IMR-90 (cell line): Measurements from ENCODE around the gene RFX2. TPM values are rescaled to one million over a fixed set of nuclear protein-coding genes. Genes with fewer than 3 reads are reported as not detected.
"Not testable (repeated sequence)": the region's sequence is repeated elsewhere in the genome, so short reads cannot be mapped to it uniquely, and the experiment has no call there.

Experiments used
- ATAC-seq: fragments of 200-7000 bp; cut with Tn5 transposase; 2 replicates; pipeline ENCODE4 v1.9.1; 2020; ENCODE audit warnings: low read depth, mild to moderate bottlenecking, moderate library complexity
- BruUV-seq: library from RNA; stranded (reverse); fragments of 400-500 nt; replicated peaks from 2 replicates; lab custom pipeline; 2021; lab: Mats Ljungman, UMichigan
- CTCF ChIA-PET: fragments of 300-600 bp; formaldehyde crosslinking; extraction: SDS; loops from one replicate; lab custom pipeline; 2021; ENCODE audit warnings: antibody characterized with exemption; lab: Yijun Ruan, JAX
- POLR2A ChIA-PET: fragments of 300-600 bp; sonication (Branson Sonifier 250); formaldehyde crosslinking; loops from one replicate; lab custom pipeline; 2022; ENCODE audit warnings: antibody characterized with exemption; ENCODE audit not compliant: unreplicated experiment; lab: Charles Lee
- DNase-seq: peaks from one replicate; pipeline ENCODE4 v3.0.0; 2013
- H2AFZ ChIP-seq: replicated peaks from 2 replicates; pipeline ENCODE3; 2013; ENCODE audit warnings: low read length, mild to moderate bottlenecking; ENCODE audit not compliant: poor library complexity
- H2AK5ac ChIP-seq: 2 replicates; pipeline ENCODE4 v1.6.1; 2013; ENCODE audit warnings: low read depth, low read length, inconsistent platforms
- H2AK9ac ChIP-seq: replicated peaks from 2 replicates; pipeline ENCODE3; 2013; ENCODE audit warnings: mild to moderate bottlenecking, low read depth, low read length, moderate library complexity; ENCODE audit not compliant: poor library complexity
- H2BK120ac ChIP-seq: 2 replicates; pipeline ENCODE4 v1.6.1; 2013; ENCODE audit warnings: low read depth, low read length, inconsistent platforms
- H2BK15ac ChIP-seq: 3 replicates; pipeline ENCODE4 v1.6.1; 2013; ENCODE audit warnings: low read depth, low read length, inconsistent platforms
- H2BK20ac ChIP-seq: 2 replicates; pipeline ENCODE4 v1.6.1; 2013; ENCODE audit warnings: low read depth, mild to moderate bottlenecking, inconsistent platforms, low read length, moderate library complexity
- H2BK5ac ChIP-seq: 2 replicates; pipeline ENCODE4 v1.6.1; 2013; ENCODE audit warnings: mild to moderate bottlenecking, low read depth, low read length, inconsistent platforms; ENCODE audit not compliant: poor library complexity, severe bottlenecking
- H3K14ac ChIP-seq: replicated peaks from 2 replicates; pipeline ENCODE4 v1.6.1; 2013; ENCODE audit warnings: low read depth, low read length, inconsistent platforms
- H3K18ac ChIP-seq: 2 replicates; pipeline ENCODE4 v1.6.1; 2013; ENCODE audit warnings: low read depth, low read length, control low read depth
- H3K23ac ChIP-seq: 2 replicates; pipeline ENCODE4 v1.6.1; 2013; ENCODE audit warnings: low read depth, low read length, inconsistent platforms
- H3K27ac ChIP-seq: 2 replicates; pipeline ENCODE4 v1.5.1; 2013; ENCODE audit warnings: mild to moderate bottlenecking, control low read depth, low read length; ENCODE audit not compliant: insufficient read depth
- H3K27me3 ChIP-seq: 2 replicates; pipeline ENCODE4 v1.6.1; 2013; ENCODE audit warnings: low read length; ENCODE audit not compliant: control insufficient read depth, insufficient read depth
- H3K36me3 ChIP-seq: 2 replicates; pipeline ENCODE4 v1.6.1; 2013; ENCODE audit warnings: low read length, mixed read lengths; ENCODE audit not compliant: control insufficient read depth, insufficient read depth
- H3K4ac ChIP-seq: 2 replicates; pipeline ENCODE4 v1.6.1; 2013; ENCODE audit warnings: low read depth, low read length, inconsistent platforms
- H3K4me1 ChIP-seq: 2 replicates; pipeline ENCODE4 v1.6.1; 2013; ENCODE audit warnings: low read length, mixed read lengths; ENCODE audit not compliant: control insufficient read depth, insufficient read depth
- H3K4me2 ChIP-seq: 2 replicates; pipeline ENCODE4 v1.6.1; 2013; ENCODE audit warnings: low read depth, mild to moderate bottlenecking, control low read depth, low read length, moderate library complexity
- H3K4me3 ChIP-seq: 2 replicates; pipeline ENCODE4 v1.5.1; 2013; ENCODE audit warnings: low read depth, mild to moderate bottlenecking, control low read depth, low read length, moderate library complexity; ENCODE audit not compliant: insufficient read depth
- H3K56ac ChIP-seq: 2 replicates; pipeline ENCODE4 v1.6.1; 2013; ENCODE audit warnings: low read length, inconsistent platforms; ENCODE audit not compliant: insufficient read depth; ENCODE audit errors: extremely low read depth
- H3K79me1 ChIP-seq, 2 experiments: 2 replicates each; pipeline ENCODE4 v1.6.1; 2013; ENCODE audit warnings: low read length in 2 of 2, inconsistent platforms in 1 of 2, low read depth in 1 of 2
- H3K9ac ChIP-seq: 2 replicates; pipeline ENCODE4 v1.6.1; 2013; ENCODE audit warnings: low read depth, low read length, control low read depth
- H3K9me1 ChIP-seq: 2 replicates; pipeline ENCODE4 v1.6.1; 2013; ENCODE audit warnings: low read length, inconsistent platforms; ENCODE audit not compliant: insufficient read depth
- H3K9me3 ChIP-seq: 2 replicates; pipeline ENCODE4 v1.6.1; 2013; ENCODE audit warnings: low read length; ENCODE audit not compliant: control insufficient read depth, insufficient read depth
- H4K20me1 ChIP-seq: 2 replicates; pipeline ENCODE4 v1.6.1; 2013; ENCODE audit warnings: low read length, inconsistent platforms; ENCODE audit not compliant: insufficient read depth
- H4K5ac ChIP-seq: 2 replicates; pipeline ENCODE4 v1.6.1; 2013; ENCODE audit warnings: mild to moderate bottlenecking, low read depth, low read length, control low read depth
- H4K8ac ChIP-seq, 2 experiments: 2 replicates each; pipeline ENCODE4 v1.6.1; 2013; ENCODE audit warnings: low read depth in 2 of 2, low read length in 2 of 2, control low read depth in 1 of 2, inconsistent platforms in 1 of 2
- H4K91ac ChIP-seq: 2 replicates; pipeline ENCODE4 v1.6.1; 2013; ENCODE audit warnings: low read depth, low read length, inconsistent platforms; ENCODE audit not compliant: insufficient read depth
- RCOR1 ChIP-seq: IDR thresholded peaks from 2 replicates; pipeline ENCODE4 v1.6.1; 2012; ENCODE audit warnings: mild to moderate bottlenecking, low read length, improper control_type of control experiment; ENCODE audit not compliant: insufficient replicate concordance
- WGBS, 2 experiments: methylation state at CpG; one replicate each; pipeline versions ENCODE4 v1.1.5 to v1.1.7; 2013; ENCODE audit warnings: missing lambda C conversion rate in 2 of 2; ENCODE audit not compliant: insufficient read length in 1 of 2; ENCODE audit errors: extremely low coverage in 2 of 2; 5-methylcytosine and 5-hydroxymethylcytosine counted together
- dilution Hi-C: fragments of 300-500 bp; cut with HindIII; formaldehyde crosslinking; loops from one replicate; pipeline ENCODE4 v1.14.3; 2018; ENCODE audit warnings: low sequenced_read_pairs; ENCODE audit not compliant: unreplicated experiment
- in situ Hi-C: fragments of 300-500 bp; cut with MboI; formaldehyde crosslinking; loops from 3 replicates; pipeline ENCODE4 v1.14.3; 2019; ENCODE audit warnings: low sequenced_read_pairs, inconsistent platforms, mixed read lengths
- intact Hi-C: fragments of 100-400 bp; cut with micrococcal nuclease; formaldehyde crosslinking; loops from 2 replicates; pipeline ENCODE4 v1.10.0; 2022
- polyA plus RNA-seq, 3 experiments: library from polyadenylated mRNA; depleted of rRNA; stranded (reverse); fragments of >200 nt; gene quantifications; 2 replicates each; pipeline ENCODE4 v1.2.3, GENCODE V29; 2012; ENCODE audit warnings: low replicate concordance in 1 of 3
- total RNA-seq: library from RNA; depleted of rRNA; stranded (reverse); fragments of >200 nt; gene quantifications from 2 replicates; pipeline ENCODE4 v1.2.3, GENCODE V29; 2012

RFX2 gene
- total and polyA plus RNA-seq, 2 of the 4 experiments (the other 2 are of a cell fraction), result 2.2 to 4.9 TPM

GRCh38 chr19:6026390-6027227 lies 83.7 kb downstream of the RFX2 start (continued):
- no peak for TF ChIP-seq RCOR1

GRCh38 chr19:6024756-6025155 lies 85.5 kb downstream of the RFX2 start:
- H2BK20ac ChIP-seq, H3K14ac ChIP-seq, H3K23ac ChIP-seq, H4K20me1 ChIP-seq, H3K36me3 ChIP-seq, BruUV-seq, H3K9me1 ChIP-seq, H2AFZ ChIP-seq, H4K5ac ChIP-seq, POLR2A ChIA-PET, H3K4me1 ChIP-seq, H3K9ac ChIP-seq, H3K27ac ChIP-seq, H2BK15ac ChIP-seq, ATAC-seq, H4K91ac ChIP-seq, H3K18ac ChIP-seq, H3K79me1 ChIP-seq, H3K56ac ChIP-seq, H3K4me2 ChIP-seq, H3K4ac ChIP-seq, H3K4me3 ChIP-seq, H2BK120ac ChIP-seq, H2BK5ac ChIP-seq, DNase-seq, H3K27me3 ChIP-seq, CTCF ChIA-PET, H4K8ac ChIP-seq, dilution Hi-C loops, H2AK9ac ChIP-seq, H3K9me3 ChIP-seq: not testable (repeated sequence)
- intact Hi-C loops (loop anchor here (5.0 kb wide), 1 partner anchor 222 kb away; no protein-coding TSS in a partner anchor), in situ Hi-C loops (loop anchor here (10.0 kb wide), 1 partner anchor 220 kb away; the partner anchor contains the start of gene NRTN)
- 97% methylated on average over 17 of the region's 27 CpGs; no CpG with 5 or more reads in 1 of the 2 experiments for WGBS, 2 experiments
- peak overlapping the region; percentile 44; the same call in 1 of the 2 replicates for H2AK5ac ChIP-seq
